Panc1 (cell line): ENCODE data around the gene ATG4B.

ENCODE experiments used
- POLR2AphosphoS5 ChIP-seq: IDR thresholded peaks from 2 replicates; pipeline ENCODE4 v1.6.1; 2012; ENCODE audit warnings: mild to moderate bottlenecking, low read depth, low read length, moderate library complexity
- SIN3A ChIP-seq: IDR thresholded peaks from 2 replicates; pipeline ENCODE4 v1.6.1; 2012; ENCODE audit warnings: low read depth, mild to moderate bottlenecking, low read length, moderate library complexity, borderline replicate concordance; ENCODE audit not compliant: insufficient read depth
- TCF7L2 ChIP-seq: IDR thresholded peaks from 2 replicates; pipeline ENCODE4 v1.6.1; 2011; ENCODE audit warnings: mild to moderate bottlenecking, low read depth, low read length, inconsistent platforms
- TF ChIP-seq, protein P1 (sequence below): fragments of 450-650 bp; IDR thresholded peaks from 2 replicates; pipeline ENCODE4 v1.5.1; 2017; ENCODE audit warnings: mild to moderate bottlenecking
- TF ChIP-seq, protein P2 (sequence below), 2 experiments: IDR thresholded peaks; 2 replicates each; pipeline ENCODE4 v1.6.1; 2011 to 2012; ENCODE audit warnings: low read depth in 2 of 2, control low read depth in 1 of 2, low read length in 1 of 2, mild to moderate bottlenecking in 1 of 2, moderate library complexity in 1 of 2; ENCODE audit not compliant: insufficient read depth in 1 of 2

DNA sequence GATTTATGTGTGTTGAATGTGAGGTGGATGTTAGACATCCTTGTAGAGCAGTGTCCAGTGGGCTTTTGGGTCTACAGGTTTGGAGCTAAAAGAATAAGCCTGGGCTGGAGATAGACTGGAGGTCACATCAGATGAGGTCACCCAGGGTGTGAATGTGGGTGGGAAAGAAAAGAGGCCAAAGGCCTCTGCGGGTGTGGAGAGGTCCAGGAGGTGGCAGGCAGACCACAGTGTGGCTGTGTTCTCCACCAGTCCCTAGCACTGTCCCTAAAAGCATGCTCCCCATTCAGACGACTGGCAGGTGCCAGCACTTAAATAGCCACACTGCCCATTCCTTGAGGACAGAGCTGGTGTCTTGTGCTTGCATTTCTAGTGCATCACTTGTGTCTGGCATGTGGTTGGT, 4.1 kb downstream of the ATG4B start:
- TF ChIP-seq, protein P1, sequence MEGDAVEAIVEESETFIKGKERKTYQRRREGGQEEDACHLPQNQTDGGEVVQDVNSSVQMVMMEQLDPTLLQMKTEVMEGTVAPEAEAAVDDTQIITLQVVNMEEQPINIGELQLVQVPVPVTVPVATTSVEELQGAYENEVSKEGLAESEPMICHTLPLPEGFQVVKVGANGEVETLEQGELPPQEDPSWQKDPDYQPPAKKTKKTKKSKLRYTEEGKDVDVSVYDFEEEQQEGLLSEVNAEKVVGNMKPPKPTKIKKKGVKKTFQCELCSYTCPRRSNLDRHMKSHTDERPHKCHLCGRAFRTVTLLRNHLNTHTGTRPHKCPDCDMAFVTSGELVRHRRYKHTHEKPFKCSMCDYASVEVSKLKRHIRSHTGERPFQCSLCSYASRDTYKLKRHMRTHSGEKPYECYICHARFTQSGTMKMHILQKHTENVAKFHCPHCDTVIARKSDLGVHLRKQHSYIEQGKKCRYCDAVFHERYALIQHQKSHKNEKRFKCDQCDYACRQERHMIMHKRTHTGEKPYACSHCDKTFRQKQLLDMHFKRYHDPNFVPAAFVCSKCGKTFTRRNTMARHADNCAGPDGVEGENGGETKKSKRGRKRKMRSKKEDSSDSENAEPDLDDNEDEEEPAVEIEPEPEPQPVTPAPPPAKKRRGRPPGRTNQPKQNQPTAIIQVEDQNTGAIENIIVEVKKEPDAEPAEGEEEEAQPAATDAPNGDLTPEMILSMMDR = no peak
- TF ChIP-seq TCF7L2 (no peak), POLR2AphosphoS5 (no peak), SIN3A (no peak)
- TF ChIP-seq, protein P2, sequence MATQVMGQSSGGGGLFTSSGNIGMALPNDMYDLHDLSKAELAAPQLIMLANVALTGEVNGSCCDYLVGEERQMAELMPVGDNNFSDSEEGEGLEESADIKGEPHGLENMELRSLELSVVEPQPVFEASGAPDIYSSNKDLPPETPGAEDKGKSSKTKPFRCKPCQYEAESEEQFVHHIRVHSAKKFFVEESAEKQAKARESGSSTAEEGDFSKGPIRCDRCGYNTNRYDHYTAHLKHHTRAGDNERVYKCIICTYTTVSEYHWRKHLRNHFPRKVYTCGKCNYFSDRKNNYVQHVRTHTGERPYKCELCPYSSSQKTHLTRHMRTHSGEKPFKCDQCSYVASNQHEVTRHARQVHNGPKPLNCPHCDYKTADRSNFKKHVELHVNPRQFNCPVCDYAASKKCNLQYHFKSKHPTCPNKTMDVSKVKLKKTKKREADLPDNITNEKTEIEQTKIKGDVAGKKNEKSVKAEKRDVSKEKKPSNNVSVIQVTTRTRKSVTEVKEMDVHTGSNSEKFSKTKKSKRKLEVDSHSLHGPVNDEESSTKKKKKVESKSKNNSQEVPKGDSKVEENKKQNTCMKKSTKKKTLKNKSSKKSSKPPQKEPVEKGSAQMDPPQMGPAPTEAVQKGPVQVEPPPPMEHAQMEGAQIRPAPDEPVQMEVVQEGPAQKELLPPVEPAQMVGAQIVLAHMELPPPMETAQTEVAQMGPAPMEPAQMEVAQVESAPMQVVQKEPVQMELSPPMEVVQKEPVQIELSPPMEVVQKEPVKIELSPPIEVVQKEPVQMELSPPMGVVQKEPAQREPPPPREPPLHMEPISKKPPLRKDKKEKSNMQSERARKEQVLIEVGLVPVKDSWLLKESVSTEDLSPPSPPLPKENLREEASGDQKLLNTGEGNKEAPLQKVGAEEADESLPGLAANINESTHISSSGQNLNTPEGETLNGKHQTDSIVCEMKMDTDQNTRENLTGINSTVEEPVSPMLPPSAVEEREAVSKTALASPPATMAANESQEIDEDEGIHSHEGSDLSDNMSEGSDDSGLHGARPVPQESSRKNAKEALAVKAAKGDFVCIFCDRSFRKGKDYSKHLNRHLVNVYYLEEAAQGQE (IDR thresholded peaks at IDR 0.05; ENCODE audit: insufficient read depth in 1 of 2, low read depth in 2 of 2, low read length in 1 of 2) = no peak
